Prostate gland (tissue), 2 donors: ENCODE data around the gene CRYGS. TPM values are rescaled to one million over a fixed set of nuclear protein-coding genes. Genes with fewer than 3 reads are reported as not detected.
"Not testable (repeated sequence)": the region's sequence is repeated elsewhere in the genome, so short reads cannot be mapped to it uniquely, and the experiment has no call there.

ENCODE experiments used
- DNase-seq: peaks from one replicate; pipeline ENCODE4 v3.0.0-alpha.2; 2019; ENCODE audit warnings: low spot score
- H3K27ac ChIP-seq, 2 donors: fragments of 200-600 bp; sonication (generic); 2 replicates each; pipeline ENCODE4 v1.5.1; 2017 to 2019
- H3K27me3 ChIP-seq: fragments of 200-600 bp; sonication (generic); replicated peaks from 2 replicates; pipeline ENCODE4 v1.5.1; 2019; ENCODE audit not compliant: insufficient read depth
- H3K36me3 ChIP-seq, 2 donors: fragments of 200-600 bp; sonication (generic); 1 replicate in 1 of 2; 2 replicates in 1 of 2; pipeline versions ENCODE4 v1.5.1 to v1.8.1; 2017 to 2019
- H3K4me1 ChIP-seq: fragments of 200-600 bp; sonication (generic); replicated peaks from 2 replicates; pipeline ENCODE4 v1.5.1; 2019
- H3K4me3 ChIP-seq, 2 donors: fragments of 200-600 bp; sonication (generic); 2 replicates each; pipeline ENCODE4 v1.5.1; 2017 to 2019
- H3K9me3 ChIP-seq: fragments of 200-600 bp; sonication (generic); 2 replicates; pipeline ENCODE4 v1.5.1; 2017
- POLR2A ChIP-seq: fragments of 450-650 bp; IDR thresholded peaks from one replicate; pipeline ENCODE4 v1.6.1; 2016; ENCODE audit warnings: antibody characterized with exemption, mild to moderate bottlenecking
- POLR2AphosphoS5 ChIP-seq: sonication (generic); formaldehyde crosslinking; IDR thresholded peaks from one replicate; pipeline ENCODE4 v1.6.1; 2017; ENCODE audit warnings: antibody characterized with exemption
- WGBS: methylation state at CpG from one replicate; pipeline ENCODE4 v1.1.5; 2018; 5-methylcytosine and 5-hydroxymethylcytosine counted together
- intact Hi-C: fragments of 100-400 bp; cut with DNase I; formaldehyde crosslinking; loops from one replicate; pipeline ENCODE4 v1.14.2; 2022
- total RNA-seq, 2 donors: library from RNA; depleted of rRNA; stranded (reverse); fragments of >200 nt; gene quantifications; one replicate each; pipeline ENCODE4 v1.1.0, GENCODE V29; 2016
- TF ChIP-seq, protein P1 (sequence below), 4 experiments: fragments of 200-600 bp in 2 of 4; fragments of 450-650 bp in 2 of 4; sonication (generic) in 2 of 4; IDR thresholded peaks; 1 replicate in 3 of 4; 2 replicates in 1 of 4; pipeline ENCODE4 v1.5.1; 2016 to 2019; ENCODE audit warnings: antibody characterized with exemption in 4 of 4, mild to moderate bottlenecking in 2 of 4, moderate library complexity in 2 of 4

CRYGS gene
- total RNA-seq, 2 donors from 2014 or later = 1.0 to 1.1 TPM

DNA sequence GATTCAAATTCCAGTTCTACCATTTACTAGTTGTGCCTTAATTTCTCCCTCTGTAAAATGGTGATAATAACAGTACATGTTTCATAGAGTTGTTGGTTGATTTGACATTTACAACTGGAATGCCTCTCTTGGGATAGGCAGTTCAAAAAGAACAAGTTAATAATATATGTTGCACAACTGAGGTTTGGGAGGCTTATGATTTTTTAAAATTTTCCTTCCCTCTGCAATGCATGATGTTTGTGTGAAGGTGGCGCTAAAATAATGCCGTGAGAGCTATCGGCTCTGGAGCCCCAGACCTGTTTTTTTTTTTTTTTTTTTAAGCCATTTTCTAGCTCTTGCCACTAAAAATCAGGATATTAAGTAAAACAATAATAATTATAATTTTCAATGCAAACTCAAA is 44.9 kb upstream of the CRYGS start:
- Histone ChIP-seq H3K4me1 (no peaks in the 10 kb centered on the region), H3K36me3 (no peaks in the 10 kb centered on the region), H3K4me3 (no peak overlapping the region), H3K27ac (no peak overlapping the region), H3K9me3 (no peaks in the 10 kb centered on the region), H3K27me3 (no peaks in the 10 kb centered on the region)
- 37% methylated on average over 3 of the region's 3 CpGs for WGBS
- intact Hi-C loops = no loop called here
- DNase-seq = no peak
- TF ChIP-seq POLR2A (no peak), POLR2AphosphoS5 (no peak)
- TF ChIP-seq, protein P1, sequence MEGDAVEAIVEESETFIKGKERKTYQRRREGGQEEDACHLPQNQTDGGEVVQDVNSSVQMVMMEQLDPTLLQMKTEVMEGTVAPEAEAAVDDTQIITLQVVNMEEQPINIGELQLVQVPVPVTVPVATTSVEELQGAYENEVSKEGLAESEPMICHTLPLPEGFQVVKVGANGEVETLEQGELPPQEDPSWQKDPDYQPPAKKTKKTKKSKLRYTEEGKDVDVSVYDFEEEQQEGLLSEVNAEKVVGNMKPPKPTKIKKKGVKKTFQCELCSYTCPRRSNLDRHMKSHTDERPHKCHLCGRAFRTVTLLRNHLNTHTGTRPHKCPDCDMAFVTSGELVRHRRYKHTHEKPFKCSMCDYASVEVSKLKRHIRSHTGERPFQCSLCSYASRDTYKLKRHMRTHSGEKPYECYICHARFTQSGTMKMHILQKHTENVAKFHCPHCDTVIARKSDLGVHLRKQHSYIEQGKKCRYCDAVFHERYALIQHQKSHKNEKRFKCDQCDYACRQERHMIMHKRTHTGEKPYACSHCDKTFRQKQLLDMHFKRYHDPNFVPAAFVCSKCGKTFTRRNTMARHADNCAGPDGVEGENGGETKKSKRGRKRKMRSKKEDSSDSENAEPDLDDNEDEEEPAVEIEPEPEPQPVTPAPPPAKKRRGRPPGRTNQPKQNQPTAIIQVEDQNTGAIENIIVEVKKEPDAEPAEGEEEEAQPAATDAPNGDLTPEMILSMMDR (IDR thresholded peaks at IDR 0.05) = no peak

DNA sequence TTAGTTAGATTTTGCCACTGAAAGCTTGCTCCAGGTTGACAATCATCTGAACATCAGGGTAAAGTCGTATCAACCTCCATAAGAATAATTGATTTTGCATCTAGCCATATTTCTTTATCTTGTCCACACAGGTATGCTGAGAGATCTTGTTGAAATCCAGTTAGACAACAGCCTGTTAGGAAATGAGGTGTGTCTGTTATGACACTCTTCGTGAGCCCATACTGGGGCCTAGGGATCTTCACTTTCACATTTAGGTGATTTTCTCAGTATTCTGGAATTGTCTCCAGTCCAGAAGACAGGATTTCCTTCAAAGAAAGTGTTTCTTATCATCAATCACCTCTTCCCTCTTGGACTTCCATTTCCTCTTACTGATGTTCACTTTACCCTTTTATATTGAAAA is 44.5 kb upstream of the CRYGS start:
- intact Hi-C loops = no loop called here
- Histone ChIP-seq H3K27me3 (no peaks in the 10 kb centered on the region), H3K36me3 (no peaks in the 10 kb centered on the region), H3K27ac (no peak overlapping the region), H3K4me3 (no peak overlapping the region), H3K9me3 (no peaks in the 10 kb centered on the region), H3K4me1 (no peaks in the 10 kb centered on the region)
- no peak for DNase-seq
- 58% methylated on average over 2 of the region's 2 CpGs for whole genome bisulfite sequencing
- TF ChIP-seq, protein P1 (IDR thresholded peaks at IDR 0.05) = no peak
- TF ChIP-seq POLR2A (no peak), POLR2AphosphoS5 (no peak)

DNA sequence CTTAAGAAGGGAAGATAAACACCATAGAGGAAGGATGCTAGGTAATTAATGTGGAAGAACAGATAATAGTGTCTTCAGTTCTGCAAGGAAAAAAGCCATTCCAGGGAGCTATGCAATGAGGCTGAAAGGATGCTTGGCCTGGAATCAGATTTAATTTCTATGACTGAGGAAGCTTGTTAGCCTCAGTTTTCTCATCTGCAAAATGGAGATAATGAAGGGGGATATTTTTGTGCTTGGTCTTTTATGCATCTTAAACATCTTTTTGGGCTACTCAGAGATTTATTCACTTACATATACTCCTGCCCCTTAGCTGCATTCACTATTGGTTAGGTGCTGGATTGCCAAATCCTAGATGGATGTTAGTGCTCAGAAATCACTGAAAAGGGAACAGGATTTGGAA is 43.0 kb upstream of the CRYGS start:
- no peaks in the 10 kb centered on the region for H3K9me3 ChIP-seq
- no peaks in the 10 kb centered on the region for H3K36me3 ChIP-seq
- H3K4me1 ChIP-seq = no peaks in the 10 kb centered on the region
- H3K27me3 ChIP-seq = no peaks in the 10 kb centered on the region
- no peak overlapping the region for H3K27ac ChIP-seq
- intact Hi-C loops = no loop called here
- TF ChIP-seq POLR2AphosphoS5 (no peak), POLR2A (no peak)
- TF ChIP-seq, protein P1 (IDR thresholded peaks at IDR 0.05) = no peak
- H3K4me3 ChIP-seq = no peak overlapping the region
- DNase-seq = no peak

DNA sequence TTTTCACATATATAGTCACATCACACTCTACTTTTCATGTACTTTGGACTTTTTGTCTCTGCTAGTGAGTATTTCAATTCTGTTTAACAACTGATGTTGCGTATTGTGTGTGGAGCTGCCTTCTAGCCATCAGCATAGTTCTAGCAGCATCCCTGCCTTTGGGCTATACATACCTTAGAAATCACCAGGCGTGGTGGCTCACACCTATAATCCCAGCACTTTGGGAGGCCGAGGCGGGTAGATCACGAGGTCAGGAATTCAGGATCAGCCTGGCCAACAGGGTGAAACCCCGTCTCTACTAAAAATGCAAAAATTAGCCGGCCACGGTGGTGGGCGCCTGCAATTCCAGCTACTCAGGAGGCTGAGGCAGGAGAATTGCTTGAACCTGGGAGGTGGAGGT is 42.1 kb upstream of the CRYGS start:
- H3K36me3 ChIP-seq, intact Hi-C loops, H3K4me3 ChIP-seq, DNase-seq, H3K27me3 ChIP-seq, H3K27ac ChIP-seq, H3K4me1 ChIP-seq, H3K9me3 ChIP-seq: not testable (repeated sequence)
- 84% methylated on average over 9 of the region's 9 CpGs for WGBS

DNA sequence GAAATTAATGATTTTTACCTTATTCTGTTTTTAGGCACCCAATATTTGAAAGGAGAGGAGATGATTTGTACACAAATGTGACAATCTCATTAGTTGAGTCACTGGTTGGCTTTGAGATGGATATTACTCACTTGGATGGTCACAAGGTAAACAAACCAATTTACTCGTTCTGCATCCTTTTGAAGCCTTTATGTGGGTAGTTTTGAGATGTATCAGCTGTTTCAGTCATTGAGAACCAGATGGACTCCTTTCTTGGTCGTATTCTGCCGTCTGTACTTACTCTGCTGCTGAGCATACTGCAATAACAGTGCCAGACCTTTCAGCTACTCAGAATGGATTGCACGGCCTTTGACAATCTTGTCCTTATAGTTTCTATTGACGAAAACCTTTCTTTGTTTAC is 39.7 kb upstream of the CRYGS start:
- WGBS = 56% methylated on average over 5 of the region's 5 CpGs
- Histone ChIP-seq H3K9me3 (no peaks in the 10 kb centered on the region), H3K27me3 (no peaks in the 10 kb centered on the region), H3K27ac (no peak overlapping the region), H3K4me1 (no peaks in the 10 kb centered on the region), H3K36me3 (no peaks in the 10 kb centered on the region), H3K4me3 (no peak overlapping the region)
- intact Hi-C loops = no loop called here
- DNase-seq = no peak
- TF ChIP-seq, protein P1 (IDR thresholded peaks at IDR 0.05) = no peak
- no peak for TF ChIP-seq POLR2A
- no peak for TF ChIP-seq POLR2AphosphoS5
